Panc1 (cell line): ENCODE data around the gene MSN. TPM values are rescaled to one million over a fixed set of nuclear protein-coding genes. Genes with fewer than 3 reads are reported as not detected.

ENCODE experiments used
- ATAC-seq: fragments of 200-7000 bp; cut with Tn5 transposase; 2 replicates; pipeline ENCODE4 v1.9.1; 2020; ENCODE audit warnings: mild to moderate bottlenecking, moderate library complexity
- BruUV-seq: library from RNA; stranded (reverse); fragments of 400-500 nt; replicated peaks from 2 replicates; lab custom pipeline; 2021; lab: Mats Ljungman, UMichigan
- CTCF ChIA-PET: fragments of 300-600 bp; sonication (Branson Sonifier 250); formaldehyde crosslinking; loops from one replicate; lab custom pipeline; 2022; ENCODE audit warnings: antibody characterized with exemption; lab: Charles Lee
- POLR2A ChIA-PET: fragments of 300-600 bp; sonication (Branson Sonifier 250); formaldehyde crosslinking; loops from one replicate; lab custom pipeline; 2022; ENCODE audit warnings: antibody characterized with exemption; lab: Charles Lee
- DNase-seq: peaks from one replicate; pipeline ENCODE4 v3.0.0-alpha.2; 2010; ENCODE audit warnings: low read depth, low spot score
- H3K27ac ChIP-seq: 2 replicates; pipeline ENCODE4 v1.5.1; 2011; ENCODE audit warnings: mild to moderate bottlenecking, low read length, inconsistent platforms
- H3K27me3 ChIP-seq: fragments of 200-500 bp; sonication (Bioruptor generic); 2 replicates; pipeline ENCODE4 v1.6.0; 2014; ENCODE audit warnings: low read length, inconsistent platforms; ENCODE audit not compliant: control insufficient read depth, insufficient read depth
- H3K36me3 ChIP-seq: fragments of 200-500 bp; sonication (Bioruptor generic); 2 replicates; pipeline ENCODE4 v1.5.1; 2014; ENCODE audit warnings: inconsistent platforms, mild to moderate bottlenecking, low read length, moderate library complexity; ENCODE audit not compliant: control insufficient read depth, insufficient read depth
- H3K4me1 ChIP-seq: 2 replicates; pipeline ENCODE4 v1.5.1; 2011; ENCODE audit warnings: inconsistent platforms, mild to moderate bottlenecking, low read length, moderate library complexity; ENCODE audit not compliant: control insufficient read depth, insufficient read depth
- H3K4me3 ChIP-seq, 2 experiments: 2 replicates each; pipeline ENCODE4 v1.5.1; 2011 to 2012; ENCODE audit warnings: low read depth in 2 of 2, low read length in 2 of 2, mild to moderate bottlenecking in 2 of 2, inconsistent platforms in 1 of 2, moderate library complexity in 1 of 2
- H3K9me3 ChIP-seq: fragments of 200-500 bp; sonication (Bioruptor generic); 2 replicates; pipeline ENCODE4 v1.5.1; 2014; ENCODE audit warnings: low read depth, mild to moderate bottlenecking, inconsistent platforms, low read length, moderate library complexity; ENCODE audit not compliant: control insufficient read depth, insufficient read depth
- CTCF ChIP-seq: fragments of 450-650 bp; IDR thresholded peaks from 2 replicates; pipeline ENCODE4 v1.5.1; 2017; ENCODE audit warnings: mild to moderate bottlenecking
- POLR2AphosphoS5 ChIP-seq: IDR thresholded peaks from 2 replicates; pipeline ENCODE4 v1.6.1; 2012; ENCODE audit warnings: mild to moderate bottlenecking, low read depth, low read length, moderate library complexity
- REST ChIP-seq, 2 experiments: IDR thresholded peaks; 2 replicates each; pipeline ENCODE4 v1.6.1; 2011 to 2012; ENCODE audit warnings: low read depth in 2 of 2, control low read depth in 1 of 2, low read length in 1 of 2, mild to moderate bottlenecking in 1 of 2, moderate library complexity in 1 of 2; ENCODE audit not compliant: insufficient read depth in 1 of 2
- SIN3A ChIP-seq: IDR thresholded peaks from 2 replicates; pipeline ENCODE4 v1.6.1; 2012; ENCODE audit warnings: low read depth, mild to moderate bottlenecking, low read length, moderate library complexity, borderline replicate concordance; ENCODE audit not compliant: insufficient read depth
- TCF7L2 ChIP-seq: IDR thresholded peaks from 2 replicates; pipeline ENCODE4 v1.6.1; 2011; ENCODE audit warnings: mild to moderate bottlenecking, low read depth, low read length, inconsistent platforms
- in situ Hi-C: cut with HindIII; loops from 2 replicates; pipeline ENCODE4 v1.10.0; 2016; ENCODE audit warnings: low sequenced_read_pairs, low pct_unique_long_range_greater_than_20kb
- intact Hi-C: fragments of 100-400 bp; cut with micrococcal nuclease; formaldehyde crosslinking; loops from one replicate; pipeline ENCODE4 v1.10.0; 2022; ENCODE audit not compliant: unreplicated experiment
- total RNA-seq: library from RNA; stranded (reverse); gene quantifications from one replicate; pipeline ENCODE4 v1.2.1, GENCODE V29; 2021; ENCODE audit not compliant: unreplicated experiment

Gene MSN
- total RNA-seq, 1 experiment from 2014 or later = 185 TPM

DNA sequence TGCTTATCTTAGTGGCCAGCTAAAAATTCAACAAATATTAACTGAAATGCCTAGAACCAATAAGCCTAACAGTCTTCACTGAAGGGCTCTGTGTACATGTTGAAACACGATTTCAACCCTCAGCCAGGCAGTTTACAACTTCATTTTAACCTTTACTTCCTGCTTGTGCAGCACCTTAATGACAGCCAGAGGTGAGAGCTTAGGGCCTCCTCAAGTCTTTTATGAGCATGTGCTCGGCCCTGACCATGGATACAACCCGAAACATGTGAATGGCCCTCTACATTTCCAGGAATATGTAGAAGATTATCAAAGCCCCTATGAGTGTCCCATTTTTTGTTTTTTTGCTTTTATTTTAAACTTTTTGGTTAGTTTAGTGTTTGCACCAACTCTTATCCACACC is 88.3 kb downstream of the MSN start:
- Histone ChIP-seq H3K4me3 (no peak overlapping the region), H3K27ac (no peak overlapping the region), H3K36me3 (no peaks in the 10 kb centered on the region), H3K9me3 (no peaks in the 10 kb centered on the region), H3K4me1 (no peaks in the 10 kb centered on the region), H3K27me3 (no peaks in the 10 kb centered on the region)
- intact Hi-C loops = loop anchor here (10.0 kb wide), 1 partner anchor 229 kb away; no protein-coding TSS in a partner anchor
- in situ Hi-C loops = no loop called here
- ChIA-PET CTCF (interaction anchor here (0.6 kb wide), 1 partner anchor 1362 kb away, joined by 3 read pairs; no protein-coding TSS in a partner anchor), POLR2A (no interaction called here)
- no peak for DNase-seq
- TF ChIP-seq POLR2AphosphoS5 (no peak), TCF7L2 (no peak), SIN3A (no peak), REST (IDR thresholded peaks at IDR 0.05; ENCODE audit: insufficient read depth in 1 of 2, low read depth in 2 of 2, low read length in 1 of 2) (no peak), CTCF (no peak)
- no TSS peak for BruUV-seq
- no peak for ATAC-seq

DNA sequence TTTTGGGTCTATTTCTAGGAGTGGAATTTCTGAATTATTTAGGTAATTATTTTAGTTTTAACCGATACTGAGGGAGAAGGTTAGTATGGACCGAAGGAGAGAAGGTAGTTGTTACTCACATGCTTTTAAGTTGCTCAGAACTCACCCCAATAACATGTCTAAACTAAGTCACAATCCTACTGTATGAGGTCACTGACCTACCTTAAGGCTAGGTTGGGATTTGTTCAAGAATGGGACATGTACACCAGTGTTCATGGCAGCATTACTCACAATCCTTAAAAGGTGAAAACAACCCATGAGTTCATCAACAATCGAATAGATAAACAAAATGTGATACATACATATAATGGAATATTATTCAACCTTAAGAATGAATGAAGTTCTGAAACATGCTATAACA is 90.5 kb downstream of the MSN start:
- in situ Hi-C loops = no loop called here
- BruUV-seq = no TSS peak

More for the DNA sequence above, 90.5 kb downstream of the MSN start:
- no peak for ATAC-seq
- Histone ChIP-seq H3K4me1 (no peaks in the 10 kb centered on the region), H3K36me3 (no peaks in the 10 kb centered on the region), H3K9me3 (no peaks in the 10 kb centered on the region), H3K4me3 (no peak overlapping the region), H3K27me3 (no peaks in the 10 kb centered on the region), H3K27ac (no peak overlapping the region)
- TF ChIP-seq POLR2AphosphoS5 (no peak), REST (IDR thresholded peaks at IDR 0.05; ENCODE audit: insufficient read depth in 1 of 2, low read depth in 2 of 2, low read length in 1 of 2) (no peak), CTCF (no peak), TCF7L2 (no peak), SIN3A (no peak)
- ChIA-PET CTCF (no interaction called here), POLR2A (no interaction called here)
- DNase-seq = no peak
- intact Hi-C loops = loop anchor here (10.0 kb wide), 1 partner anchor 227 kb away; no protein-coding TSS in a partner anchor
